ENCODE measurements around the gene CCDC160. TPM values are rescaled to one million over a fixed set of nuclear protein-coding genes. Genes with fewer than 3 reads are reported as not detected.
"Not testable (repeated sequence)": the region's sequence is repeated elsewhere in the genome, so short reads cannot be mapped to it uniquely, and the experiment has no call there.

CCDC160 gene
- total RNA-seq, 2 donors from 2014 or later, result 0.74 to 2.5 TPM

- H3K4me3 ChIP-seq, result no peak overlapping the region
- DNase-seq (ENCODE audit: low spot score), result no peak
- H3K27me3 ChIP-seq (replicated peaks; ENCODE audit: insufficient read depth), result no peaks in the 10 kb centered on the region
- no peak overlapping the region for H3K27ac ChIP-seq
- TF ChIP-seq, protein P1, sequence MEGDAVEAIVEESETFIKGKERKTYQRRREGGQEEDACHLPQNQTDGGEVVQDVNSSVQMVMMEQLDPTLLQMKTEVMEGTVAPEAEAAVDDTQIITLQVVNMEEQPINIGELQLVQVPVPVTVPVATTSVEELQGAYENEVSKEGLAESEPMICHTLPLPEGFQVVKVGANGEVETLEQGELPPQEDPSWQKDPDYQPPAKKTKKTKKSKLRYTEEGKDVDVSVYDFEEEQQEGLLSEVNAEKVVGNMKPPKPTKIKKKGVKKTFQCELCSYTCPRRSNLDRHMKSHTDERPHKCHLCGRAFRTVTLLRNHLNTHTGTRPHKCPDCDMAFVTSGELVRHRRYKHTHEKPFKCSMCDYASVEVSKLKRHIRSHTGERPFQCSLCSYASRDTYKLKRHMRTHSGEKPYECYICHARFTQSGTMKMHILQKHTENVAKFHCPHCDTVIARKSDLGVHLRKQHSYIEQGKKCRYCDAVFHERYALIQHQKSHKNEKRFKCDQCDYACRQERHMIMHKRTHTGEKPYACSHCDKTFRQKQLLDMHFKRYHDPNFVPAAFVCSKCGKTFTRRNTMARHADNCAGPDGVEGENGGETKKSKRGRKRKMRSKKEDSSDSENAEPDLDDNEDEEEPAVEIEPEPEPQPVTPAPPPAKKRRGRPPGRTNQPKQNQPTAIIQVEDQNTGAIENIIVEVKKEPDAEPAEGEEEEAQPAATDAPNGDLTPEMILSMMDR (IDR thresholded peaks at IDR 0.05), result no peak
- no peak for TF ChIP-seq POLR2A (IDR thresholded peaks at IDR 0.05)
- no peak for TF ChIP-seq POLR2AphosphoS5 (IDR thresholded peaks at IDR 0.05)
- 82% methylated on average over 3 of the region's 3 CpGs for WGBS
- intact Hi-C loops (cut with DNase I), result no loop called here
- no peaks in the 10 kb centered on the region for H3K4me1 ChIP-seq (replicated peaks)
- no peaks in the 10 kb centered on the region for H3K36me3 ChIP-seq
- H3K9me3 ChIP-seq, result no peaks in the 10 kb centered on the region
Measured at GRCh38 chrX:134206221-134206620, 30.8 kb upstream of the CCDC160 start.

DNA sequence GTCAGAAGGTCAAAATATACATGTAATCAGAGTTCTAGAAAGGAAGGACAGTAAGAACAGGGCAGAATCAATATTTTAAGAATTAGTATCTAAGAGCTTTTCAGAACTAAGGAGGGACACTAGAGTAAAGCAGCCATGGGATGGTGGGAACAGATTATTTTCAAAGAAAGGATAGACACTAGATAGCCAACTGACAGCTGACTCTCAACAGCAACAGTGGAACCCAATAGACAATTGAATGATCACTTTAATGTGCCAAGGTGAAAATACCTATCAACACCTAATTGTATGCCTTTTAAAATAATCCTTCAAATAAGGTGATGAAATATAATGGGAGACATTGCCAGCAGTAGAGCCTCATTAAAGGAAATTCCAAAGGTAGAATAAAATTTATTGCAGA, 26.5 kb upstream of the CCDC160 start:
- intact Hi-C loops (cut with DNase I), result no loop called here
- Histone ChIP-seq H3K4me3 (no peak overlapping the region), H3K9me3 (no peaks in the 10 kb centered on the region), H3K4me1 (replicated peaks) (no peaks in the 10 kb centered on the region), H3K27me3 (replicated peaks; ENCODE audit: insufficient read depth) (no peaks in the 10 kb centered on the region), H3K36me3 (no peaks in the 10 kb centered on the region), H3K27ac (no peak overlapping the region)
- DNase-seq (ENCODE audit: low spot score), result no peak
- no peak for TF ChIP-seq POLR2AphosphoS5 (IDR thresholded peaks at IDR 0.05)
- TF ChIP-seq, protein P1 (IDR thresholded peaks at IDR 0.05), result no peak
- no peak for TF ChIP-seq POLR2A (IDR thresholded peaks at IDR 0.05)

DNA sequence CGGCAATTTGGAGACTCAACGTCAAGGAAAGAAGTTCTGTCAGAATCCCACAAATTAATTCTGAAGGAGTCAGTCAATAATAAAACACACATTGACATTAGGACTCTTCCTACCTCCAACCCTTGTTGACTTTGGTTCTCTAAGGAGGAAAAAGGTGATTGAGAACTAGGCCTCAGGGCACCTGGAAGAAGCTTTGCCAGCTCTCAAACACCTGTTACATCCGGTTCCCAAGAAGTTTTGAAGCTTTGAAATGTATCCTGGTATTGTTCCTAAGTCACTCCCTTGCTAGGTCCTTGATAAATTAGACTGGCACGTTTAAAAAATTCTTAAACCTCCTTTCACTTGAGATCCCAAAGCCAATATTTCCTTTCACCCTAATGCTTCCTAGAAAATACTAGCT, 1.7 kb upstream of the CCDC160 start:
- intact Hi-C loops (cut with DNase I), result no loop called here
- TF ChIP-seq POLR2A (IDR thresholded peaks at IDR 0.05) (no peak), POLR2AphosphoS5 (IDR thresholded peaks at IDR 0.05) (no peak)
- TF ChIP-seq, protein P1 (IDR thresholded peaks at IDR 0.05), result no peak
- Histone ChIP-seq H3K9me3 (no peaks in the 10 kb centered on the region), H3K27me3 (replicated peaks; ENCODE audit: insufficient read depth) (no peaks in the 10 kb centered on the region), H3K36me3 (no peaks in the 10 kb centered on the region), H3K27ac (no peak overlapping the region), H3K4me1 (replicated peaks) (no peaks in the 10 kb centered on the region), H3K4me3 (no peak overlapping the region)
- no peak for DNase-seq (ENCODE audit: low spot score)
- WGBS, result 56% methylated on average over 4 of the region's 4 CpGs

DNA sequence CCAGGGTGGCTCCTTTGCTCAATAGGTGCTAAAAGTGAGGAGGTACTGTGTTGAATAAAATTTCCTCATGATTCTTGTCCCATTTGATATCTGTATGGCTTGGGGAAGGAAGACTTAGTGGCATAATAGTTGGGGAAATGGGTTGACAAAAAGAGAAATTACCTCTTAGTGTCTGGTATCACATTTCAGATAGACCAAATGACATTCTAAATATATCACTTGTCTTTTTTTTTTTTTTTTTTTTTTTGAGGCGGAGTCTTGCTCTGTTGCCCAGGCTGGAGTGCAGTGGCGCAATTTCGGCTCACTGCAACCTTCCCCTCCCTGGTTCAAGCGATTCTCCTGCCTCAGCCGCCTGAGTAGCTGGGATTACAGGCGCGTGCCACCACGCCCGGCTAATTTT, 1.2 kb downstream of the CCDC160 start:
- H3K9me3 ChIP-seq; H3K27me3 ChIP-seq (replicated peaks; ENCODE audit: insufficient read depth); H3K36me3 ChIP-seq; H3K4me3 ChIP-seq; DNase-seq (ENCODE audit: low spot score); H3K4me1 ChIP-seq (replicated peaks); intact Hi-C loops (cut with DNase I); H3K27ac ChIP-seq: not testable (repeated sequence)
- WGBS, result 85% methylated on average over 9 of the region's 9 CpGs

DNA sequence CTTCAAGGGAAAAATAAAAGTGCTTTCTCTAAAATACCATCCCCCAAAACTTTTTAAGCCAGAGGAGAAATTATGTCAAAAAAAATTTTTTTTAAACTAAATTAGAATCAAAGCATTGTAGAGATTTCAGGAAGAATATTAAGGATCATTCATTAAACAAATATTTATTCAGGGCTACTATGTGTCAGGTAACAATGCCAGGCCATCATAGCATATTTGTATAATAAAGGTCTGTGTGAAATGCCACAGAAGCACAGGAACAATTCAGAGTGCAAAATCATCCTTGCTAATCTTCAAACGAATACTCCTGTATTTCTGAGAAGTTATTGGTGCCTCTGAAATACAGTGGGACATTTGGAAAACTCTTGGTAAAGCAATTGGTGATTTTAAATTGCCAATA, 2.0 kb downstream of the CCDC160 start:
- Histone ChIP-seq H3K4me3 (no peak overlapping the region), H3K4me1 (replicated peaks) (no peaks in the 10 kb centered on the region)
- intact Hi-C loops (cut with DNase I), result no loop called here

More for the DNA sequence above, 2.0 kb downstream of the CCDC160 start:
- no peaks in the 10 kb centered on the region for H3K36me3 ChIP-seq
- no peak overlapping the region for H3K27ac ChIP-seq
- H3K9me3 ChIP-seq, result no peaks in the 10 kb centered on the region
- TF ChIP-seq POLR2A (IDR thresholded peaks at IDR 0.05) (no peak), POLR2AphosphoS5 (IDR thresholded peaks at IDR 0.05) (no peak)
- TF ChIP-seq, protein P1 (IDR thresholded peaks at IDR 0.05), result no peak
- 14% methylated on average over 1 of the region's 1 CpG for WGBS
- H3K27me3 ChIP-seq (replicated peaks; ENCODE audit: insufficient read depth), result no peaks in the 10 kb centered on the region
- no peak for DNase-seq (ENCODE audit: low spot score)
